ENCODE results near the gene TRAF7. TPM values are rescaled to one million over a fixed set of nuclear protein-coding genes. Genes with fewer than 3 reads are reported as not detected.

Gene TRAF7
- total RNA-seq, 2 experiments from 2014 or later = 77.1 to 80.3 TPM

- POLR2A ChIA-PET = interaction anchor here (0.6 to 4.0 kb wide), 22 partner anchors 9 to 378 kb away, joined by 3 to 26 read pairs (median 5); partner anchors contain the start of genes E4F1, ECI1, NDUFB10 and NPW
- CTCF ChIA-PET = interaction anchor here (1.0 to 1.9 kb wide), 7 partner anchors 14 to 381 kb away, joined by 3 to 11 read pairs (median 5); partner anchors contain the start of genes ECI1, NTHL1, NUBP2 and SPSB3
- H3K27ac Mint-ChIP-seq = peak overlapping the region; percentile 74
- intact Hi-C loops (cut with micrococcal nuclease) = loop anchor here (1.0 to 5.0 kb wide), 4 partner anchors 60 to 113 kb away; partner anchors contain the start of genes E4F1, NTHL1, PGP and RNPS1
- H3K4me3 Mint-ChIP-seq = peak overlapping the region; percentile 93
- peaks cover 47% of the 10 kb centered on the region for H3K4me1 Mint-ChIP-seq (ENCODE audit: low read depth)
- H3K36me3 Mint-ChIP-seq = peaks cover 43% of the 10 kb centered on the region
- H3K9me3 Mint-ChIP-seq = no peaks in the 10 kb centered on the region
- H3K27me3 Mint-ChIP-seq = no peaks in the 10 kb centered on the region
- DNase-seq = peak; percentile 28
These were observed 970 bp upstream of the TRAF7 start for GRCh38 chr16:2154533-2155090.

DNA sequence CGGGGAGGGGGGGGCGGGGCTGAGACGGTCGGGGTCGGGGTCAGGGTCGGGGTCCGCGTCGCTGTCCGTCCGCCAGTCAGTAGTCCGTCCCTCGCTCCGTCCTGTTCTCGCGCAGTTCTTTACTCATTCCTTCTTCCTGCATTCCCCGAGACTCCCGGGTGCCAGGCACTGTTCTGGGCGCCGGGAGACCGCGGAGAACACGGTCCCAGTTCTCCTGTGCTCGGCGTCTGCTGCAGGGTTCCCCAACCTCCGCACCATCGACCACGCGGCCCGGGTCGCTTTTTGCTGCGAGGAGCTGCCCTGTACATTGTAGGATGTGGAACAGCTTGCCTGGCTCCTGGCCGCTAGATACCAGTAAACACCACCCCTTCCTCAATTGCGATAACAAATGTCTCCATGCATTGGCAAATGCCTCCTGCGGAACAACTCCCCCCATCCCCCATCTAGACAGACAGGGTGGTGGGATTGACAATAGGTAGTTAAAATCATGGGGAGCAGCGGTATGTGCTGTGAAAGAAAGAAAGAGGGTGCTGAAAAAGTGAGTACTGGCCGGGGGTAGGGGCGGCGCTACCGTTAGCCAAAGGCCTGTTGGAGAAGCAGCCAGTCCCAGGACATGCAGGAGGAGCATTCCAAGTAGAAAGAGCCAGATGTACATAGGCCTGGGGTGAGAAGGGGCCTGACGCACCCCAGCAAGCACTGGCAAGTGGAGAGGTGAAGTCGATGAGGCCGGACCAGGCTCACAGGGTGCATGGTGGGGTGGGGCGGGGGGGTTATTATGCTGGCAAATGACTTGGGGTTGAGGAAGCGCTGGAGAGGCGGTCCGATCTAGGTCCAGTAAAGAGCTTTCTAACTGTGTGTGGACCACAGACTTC, 631 bp downstream of the TRAF7 start:
- H3K4me3 Mint-ChIP-seq = peak overlapping the region; percentile 93
- H3K36me3 Mint-ChIP-seq = peaks cover 40% of the 10 kb centered on the region
- peak; percentile 32 for DNase-seq
- intact Hi-C loops (cut with micrococcal nuclease) = loop anchor here (1.0 to 5.0 kb wide), 4 partner anchors 59 to 111 kb away; partner anchors contain the start of genes E4F1, NTHL1, PGP and RNPS1
- peaks cover 39% of the 10 kb centered on the region for H3K4me1 Mint-ChIP-seq (ENCODE audit: low read depth)
- no peaks in the 10 kb centered on the region for H3K9me3 Mint-ChIP-seq
- POLR2A ChIA-PET = interaction anchor here (0.7 to 4.0 kb wide), 20 partner anchors 11 to 376 kb away, joined by 3 to 26 read pairs (median 6); partner anchors contain the start of genes E4F1, ECI1, NDUFB10 and NTHL1
- CTCF ChIA-PET = interaction anchor here (0.8 to 1.9 kb wide), 10 partner anchors 8 to 451 kb away, joined by 3 to 11 read pairs (median 3); partner anchors contain the start of genes NTHL1, NUBP2, SPSB3 and TSC2
- H3K27ac Mint-ChIP-seq = peak overlapping the region; percentile 87
- no peaks in the 10 kb centered on the region for H3K27me3 Mint-ChIP-seq

GRCh38 chr16:2156849-2157224, 1.3 kb downstream of the TRAF7 start:
- ChIA-PET POLR2A (no interaction called here), CTCF (no interaction called here)
- peak overlapping the region; percentile 93 for H3K4me3 Mint-ChIP-seq
- peaks cover 33% of the 10 kb centered on the region for H3K4me1 Mint-ChIP-seq (ENCODE audit: low read depth)
- no peaks in the 10 kb centered on the region for H3K27me3 Mint-ChIP-seq
- intact Hi-C loops (cut with micrococcal nuclease) = loop anchor here (5.0 kb wide), 1 partner anchor 110 kb away; the partner anchor contains the start of gene RNPS1
- no peaks in the 10 kb centered on the region for H3K9me3 Mint-ChIP-seq
- H3K36me3 Mint-ChIP-seq = peaks cover 34% of the 10 kb centered on the region
- H3K27ac Mint-ChIP-seq = no peak overlapping the region
- no peak for DNase-seq

DNA sequence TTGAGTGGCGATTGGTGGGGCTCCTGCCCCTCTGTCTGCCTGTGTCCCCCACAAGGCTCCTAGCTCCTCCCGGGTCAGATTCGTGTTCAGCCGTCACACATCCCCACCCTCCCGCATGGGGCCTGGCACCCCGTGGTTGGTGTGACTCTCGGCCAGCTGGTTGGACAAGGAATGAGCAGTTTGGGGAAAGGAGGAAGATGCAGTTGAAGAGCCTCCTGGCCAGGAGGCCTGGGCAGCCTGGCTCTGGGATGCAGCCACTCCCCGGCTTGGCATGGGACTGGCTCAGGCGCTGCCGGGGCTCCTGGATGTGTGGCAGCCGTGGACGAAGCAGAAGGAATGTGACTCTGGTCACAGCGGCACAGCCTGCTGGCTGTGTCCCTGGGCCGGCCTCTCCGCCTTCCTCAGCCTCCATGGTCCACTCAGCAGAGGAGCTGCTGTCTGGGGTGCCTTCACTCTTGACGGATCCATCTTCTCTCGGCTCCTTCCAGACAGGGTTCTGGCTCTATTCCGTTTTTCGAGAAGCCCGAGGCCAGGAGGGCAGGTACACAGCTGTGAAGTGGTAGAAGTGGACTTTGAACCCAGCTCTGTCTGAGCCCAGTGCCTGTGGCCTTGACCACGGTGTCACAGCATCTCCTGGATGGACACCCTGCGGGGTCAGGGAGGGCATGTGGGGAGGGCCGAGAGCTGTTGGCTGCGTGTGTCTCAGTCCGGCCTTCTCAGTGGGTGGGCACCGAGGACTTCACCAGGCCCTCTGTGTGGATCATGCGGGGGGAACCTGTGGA, 2.1 kb downstream of the TRAF7 start:
- Mint-ChIP-seq H3K4me1 (ENCODE audit: low read depth) (peaks cover 29% of the 10 kb centered on the region), H3K9me3 (no peaks in the 10 kb centered on the region), H3K27ac (no peak overlapping the region), H3K4me3 (peak overlapping the region; percentile 93), H3K27me3 (no peaks in the 10 kb centered on the region), H3K36me3 (peaks cover 29% of the 10 kb centered on the region)
- DNase-seq = no peak
- POLR2A ChIA-PET = no interaction called here
- CTCF ChIA-PET = no interaction called here
- intact Hi-C loops (cut with micrococcal nuclease) = loop anchor here (5.0 kb wide), 1 partner anchor 110 kb away; the partner anchor contains the start of gene RNPS1

DNA sequence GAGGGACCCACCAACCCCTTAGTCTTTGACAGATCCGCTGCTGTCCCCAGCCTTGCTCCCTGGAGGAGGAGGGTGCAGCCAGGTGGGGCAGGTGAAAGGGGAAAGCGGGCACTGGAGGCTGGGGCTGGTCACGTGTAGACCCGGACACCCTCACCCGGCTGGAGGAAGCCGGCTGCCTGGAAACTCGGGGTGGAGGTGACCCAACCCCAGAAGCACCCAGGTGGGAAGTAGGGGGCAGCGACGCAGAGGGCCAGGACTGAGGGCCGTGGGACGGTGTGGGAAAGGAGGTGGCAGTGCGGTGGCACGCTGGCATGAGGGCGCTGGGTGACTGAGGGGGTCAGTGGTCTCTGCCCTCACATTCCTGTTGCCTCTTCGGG, 2.7 kb downstream of the TRAF7 start:
- ChIA-PET POLR2A (no interaction called here), CTCF (interaction anchor here (0.6 kb wide), 1 partner anchor 294 kb away, joined by 4 read pairs; no protein-coding TSS in a partner anchor)
- H3K4me1 Mint-ChIP-seq (ENCODE audit: low read depth) = peaks cover 28% of the 10 kb centered on the region
- H3K4me3 Mint-ChIP-seq = peak overlapping the region; percentile 5
- H3K27me3 Mint-ChIP-seq = no peaks in the 10 kb centered on the region
- no peak overlapping the region for H3K27ac Mint-ChIP-seq
- no peak for DNase-seq
- no peaks in the 10 kb centered on the region for H3K9me3 Mint-ChIP-seq
- intact Hi-C loops (cut with micrococcal nuclease) = loop anchor here (5.0 kb wide), 1 partner anchor 109 kb away; the partner anchor contains the start of gene RNPS1
- H3K36me3 Mint-ChIP-seq = peaks cover 23% of the 10 kb centered on the region

GRCh38 chr16:2159175-2159838, 3.7 kb downstream of the TRAF7 start:
- no peak overlapping the region for H3K27ac Mint-ChIP-seq
- intact Hi-C loops (cut with micrococcal nuclease) = loop anchor here (5.0 kb wide), 1 partner anchor 108 kb away; the partner anchor contains the start of gene RNPS1
- POLR2A ChIA-PET = no interaction called here

DNA sequence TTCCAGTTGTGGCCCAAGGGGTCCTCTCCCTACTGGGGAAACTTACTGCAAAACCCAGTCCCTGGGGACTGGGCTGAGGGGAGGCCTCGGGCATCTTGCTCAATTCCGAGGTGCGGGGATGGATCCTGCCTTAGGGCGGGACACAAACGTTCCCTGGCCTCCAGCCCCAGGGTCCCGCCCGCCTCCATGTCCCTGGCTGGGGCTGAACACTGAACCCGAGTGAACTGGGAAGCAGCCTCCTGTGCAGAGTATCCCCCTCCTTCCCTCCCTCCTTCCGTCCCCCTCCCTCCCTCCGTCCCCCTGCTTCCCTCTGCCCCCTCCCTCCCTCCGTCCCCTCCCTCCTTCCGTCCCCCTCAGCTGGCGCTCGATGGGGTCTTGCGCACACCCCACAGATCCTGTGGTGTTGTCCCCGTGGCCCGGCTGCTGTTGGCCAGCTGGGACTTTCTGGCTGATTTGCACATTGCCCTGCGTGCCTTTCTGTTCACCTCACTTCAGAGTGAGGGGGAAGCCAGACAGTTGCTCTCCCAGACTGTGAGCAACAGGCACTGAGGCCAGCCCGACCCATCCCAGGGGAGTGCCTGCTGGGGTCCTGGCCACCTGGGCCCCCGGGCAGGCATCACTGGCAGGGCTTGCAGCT, 5.5 kb downstream of the TRAF7 start:
- H3K27ac Mint-ChIP-seq = no peak overlapping the region
- ChIA-PET POLR2A (no interaction called here), CTCF (no interaction called here)
- DNase-seq = no peak
- no peaks in the 10 kb centered on the region for H3K27me3 Mint-ChIP-seq
- peaks cover 3% of the 10 kb centered on the region for H3K36me3 Mint-ChIP-seq
- no peak overlapping the region for H3K4me3 Mint-ChIP-seq
- intact Hi-C loops (cut with micrococcal nuclease) = no loop called here
- peaks cover 25% of the 10 kb centered on the region for H3K4me1 Mint-ChIP-seq (ENCODE audit: low read depth)
- H3K9me3 Mint-ChIP-seq = no peaks in the 10 kb centered on the region

More at GRCh38 chr16:2159175-2159838, 3.7 kb downstream of the TRAF7 start:
- CTCF ChIA-PET = no interaction called here
- Mint-ChIP-seq H3K27me3 (no peaks in the 10 kb centered on the region), H3K4me1 (ENCODE audit: low read depth) (peaks cover 25% of the 10 kb centered on the region), H3K4me3 (no peak overlapping the region), H3K9me3 (no peaks in the 10 kb centered on the region), H3K36me3 (peaks cover 13% of the 10 kb centered on the region)
- DNase-seq = no peak

- ChIA-PET CTCF (no interaction called here), POLR2A (no interaction called here)
- no peak for DNase-seq
- Mint-ChIP-seq H3K36me3 (peaks cover 4% of the 10 kb centered on the region), H3K4me1 (ENCODE audit: low read depth) (peaks cover 18% of the 10 kb centered on the region), H3K27ac (peak overlapping the region; percentile 13), H3K27me3 (no peaks in the 10 kb centered on the region), H3K4me3 (no peak overlapping the region), H3K9me3 (no peaks in the 10 kb centered on the region)
- intact Hi-C loops (cut with micrococcal nuclease) = no loop called here
These were observed 6.3 kb downstream of the TRAF7 start for GRCh38 chr16:2161911-2162310.

DNA sequence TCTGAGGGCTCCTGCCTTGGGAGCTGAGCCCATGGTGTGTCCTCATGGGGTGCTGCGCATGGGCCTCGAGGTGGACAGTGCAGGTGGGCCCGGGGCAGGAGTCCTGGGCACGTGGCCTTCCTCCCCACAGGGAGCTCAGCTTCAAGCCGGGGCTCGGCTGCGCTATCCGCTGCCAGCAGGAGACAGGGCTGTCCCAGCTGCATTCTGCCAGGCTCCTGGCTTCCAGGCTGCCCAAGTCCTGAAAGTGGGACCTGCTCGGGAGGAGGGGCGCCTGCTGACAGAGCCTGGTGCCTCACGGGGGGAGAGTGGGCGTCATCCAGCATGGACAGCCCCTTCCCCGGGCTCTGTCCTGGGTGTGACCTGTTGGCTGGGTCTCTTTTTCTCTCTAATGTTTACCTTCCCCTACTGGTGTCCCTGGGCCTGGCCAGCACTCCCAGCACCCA, 7.1 kb downstream of the TRAF7 start:
- ChIA-PET CTCF (no interaction called here), POLR2A (interaction anchor here (0.6 kb wide), 1 partner anchor 151 kb away, joined by 3 read pairs; no protein-coding TSS in a partner anchor)
- Mint-ChIP-seq H3K4me1 (ENCODE audit: low read depth) (peaks cover 10% of the 10 kb centered on the region), H3K27me3 (no peaks in the 10 kb centered on the region), H3K27ac (no peak overlapping the region), H3K9me3 (no peaks in the 10 kb centered on the region), H3K4me3 (no peak overlapping the region), H3K36me3 (peaks cover 4% of the 10 kb centered on the region)
- DNase-seq = no peak
- intact Hi-C loops (cut with micrococcal nuclease) = no loop called here

- intact Hi-C loops (cut with micrococcal nuclease) = no loop called here
- Mint-ChIP-seq H3K27me3 (no peaks in the 10 kb centered on the region), H3K36me3 (peaks cover 4% of the 10 kb centered on the region), H3K9me3 (no peaks in the 10 kb centered on the region), H3K4me3 (no peak overlapping the region), H3K4me1 (ENCODE audit: low read depth) (peaks cover 6% of the 10 kb centered on the region), H3K27ac (no peak overlapping the region)
- peak; percentile 36 for DNase-seq
- POLR2A ChIA-PET = no interaction called here
- CTCF ChIA-PET = no interaction called here
These were observed 7.8 kb downstream of the TRAF7 start for GRCh38 chr16:2163211-2163881.

Measured in activated CD4-positive, alpha-beta memory T cell treated with anti-CD3 and anti-CD28 coated beads for 36 hours (primary cell).